H9 (cell line): Measurements from ENCODE around the gene ERC2. TPM values are rescaled to one million over a fixed set of nuclear protein-coding genes. Genes with fewer than 3 reads are reported as not detected.

Experiments used
- DNase-seq: peaks from one replicate; pipeline ENCODE4 v3.0.0-alpha.2; 2017
- H2AFZ ChIP-seq: one replicate; pipeline ENCODE4 v1.6.1; 2013; ENCODE audit warnings: mild to moderate bottlenecking, low read length, control low read depth, moderate library complexity
- H2AK5ac ChIP-seq: 2 replicates; pipeline ENCODE4 v1.6.1; 2013; ENCODE audit warnings: low read length, control low read depth, mixed read lengths; ENCODE audit not compliant: insufficient read length
- H2BK120ac ChIP-seq: one replicate; pipeline ENCODE4 v1.6.1; 2013; ENCODE audit warnings: low read depth, mild to moderate bottlenecking, low read length, control low read depth, inconsistent platforms; ENCODE audit not compliant: poor library complexity, severe bottlenecking
- H2BK12ac ChIP-seq: 2 replicates; pipeline ENCODE4 v1.6.1; 2013; ENCODE audit warnings: low read length, control low read depth, mixed read lengths, low read depth; ENCODE audit not compliant: insufficient read length
- H2BK15ac ChIP-seq: 2 replicates; pipeline ENCODE4 v1.6.1; 2013; ENCODE audit warnings: low read depth, low read length, control low read depth
- H2BK20ac ChIP-seq: one replicate; pipeline ENCODE4 v1.6.1; 2013; ENCODE audit warnings: low read depth, mild to moderate bottlenecking, low read length, control low read depth, inconsistent platforms; ENCODE audit not compliant: poor library complexity, severe bottlenecking
- H2BK5ac ChIP-seq: 2 replicates; pipeline ENCODE4 v1.6.1; 2013; ENCODE audit warnings: low read length, control low read depth, mixed read lengths; ENCODE audit not compliant: insufficient read length
- H3K14ac ChIP-seq: 2 replicates; pipeline ENCODE4 v1.6.1; 2013; ENCODE audit warnings: low read length, control low read depth; ENCODE audit not compliant: insufficient read depth
- H3K18ac ChIP-seq: 2 replicates; pipeline ENCODE4 v1.6.1; 2013; ENCODE audit warnings: low read depth, mild to moderate bottlenecking, mixed read lengths, low read length, control low read depth; ENCODE audit not compliant: insufficient read length
- H3K23ac ChIP-seq: 2 replicates; pipeline ENCODE4 v1.6.1; 2013; ENCODE audit warnings: low read length, control low read depth, mixed read lengths, low read depth; ENCODE audit not compliant: insufficient read length
- H3K23me2 ChIP-seq: 2 replicates; pipeline ENCODE4 v1.6.1; 2013; ENCODE audit warnings: low read depth, mild to moderate bottlenecking, mixed read lengths, low read length, control low read depth; ENCODE audit not compliant: insufficient read length, poor library complexity, severe bottlenecking
- H3K27ac ChIP-seq: 2 replicates; pipeline ENCODE4 v1.5.1; 2013; ENCODE audit warnings: low read length, control low read depth, mixed read lengths, low read depth; ENCODE audit not compliant: insufficient read length
- H3K27me3 ChIP-seq: 2 replicates; pipeline ENCODE4 v1.6.1; 2013; ENCODE audit warnings: low read length, control low read depth, inconsistent platforms; ENCODE audit not compliant: insufficient read depth
- H3K4ac ChIP-seq: 2 replicates; pipeline ENCODE4 v1.6.1; 2013; ENCODE audit warnings: low read depth, mild to moderate bottlenecking, control low read depth, inconsistent platforms, low read length, moderate library complexity
- H3K4me1 ChIP-seq: 2 replicates; pipeline ENCODE4 v1.6.1; 2013; ENCODE audit warnings: low read length, control low read depth, inconsistent platforms; ENCODE audit not compliant: insufficient read depth
- H3K4me2 ChIP-seq: 2 replicates; pipeline ENCODE4 v1.6.1; 2013; ENCODE audit warnings: low read length, control low read depth, mixed read lengths; ENCODE audit not compliant: insufficient read length, insufficient read depth
- H3K56ac ChIP-seq: 2 replicates; pipeline ENCODE4 v1.6.1; 2013; ENCODE audit warnings: low read depth, mild to moderate bottlenecking, mixed read lengths, low read length, control low read depth; ENCODE audit not compliant: insufficient read length
- H3K79me1 ChIP-seq: 2 replicates; pipeline ENCODE4 v1.6.1; 2013; ENCODE audit warnings: low read depth, mild to moderate bottlenecking, moderate library complexity, low read length, control low read depth, inconsistent platforms; ENCODE audit not compliant: insufficient read depth, poor library complexity, severe bottlenecking
- H3K79me2 ChIP-seq: 2 replicates; pipeline ENCODE4 v1.6.1; 2013; ENCODE audit warnings: low read length, control low read depth, inconsistent platforms; ENCODE audit not compliant: insufficient read depth
- H3K9ac ChIP-seq: 2 replicates; pipeline ENCODE4 v1.6.1; 2013; ENCODE audit warnings: low read length, control low read depth, mixed read lengths; ENCODE audit not compliant: insufficient read length; ENCODE audit errors: extremely low read depth
- H3K9me3 ChIP-seq: one replicate; pipeline ENCODE4 v1.6.1; 2013; ENCODE audit warnings: low read depth, low read length, inconsistent platforms; ENCODE audit not compliant: control insufficient read depth
- H3T11ph ChIP-seq: one replicate; pipeline ENCODE4 v1.6.1; 2013; ENCODE audit warnings: mild to moderate bottlenecking, low read length, control low read depth, inconsistent platforms
- H4K20me1 ChIP-seq: one replicate; pipeline ENCODE4 v1.6.1; 2013; ENCODE audit not compliant: control insufficient read depth, insufficient read length, insufficient read depth
- H4K5ac ChIP-seq: 2 replicates; pipeline ENCODE4 v1.6.1; 2013; ENCODE audit warnings: low read depth, mild to moderate bottlenecking, mixed read lengths, low read length, control low read depth; ENCODE audit not compliant: insufficient read length
- H4K8ac ChIP-seq: replicated peaks from 2 replicates; pipeline ENCODE4 v1.6.1; 2013; ENCODE audit warnings: low read length, control low read depth, mixed read lengths, low read depth; ENCODE audit not compliant: insufficient read length
- H4K91ac ChIP-seq: 2 replicates; pipeline ENCODE4 v1.6.1; 2013; ENCODE audit warnings: low read depth, mild to moderate bottlenecking, moderate library complexity, mixed read lengths, low read length, control low read depth; ENCODE audit not compliant: insufficient read length
- H3K27ac Mint-ChIP-seq, 3 experiments: 2 replicates in 2 of 3; 3 replicates in 1 of 3; pipeline ENCODE4 v1.8.0; 2020 to 2021; ENCODE audit warnings: mixed read lengths in 3 of 3, mild to moderate bottlenecking in 1 of 3, moderate library complexity in 1 of 3
- H3K27me3 Mint-ChIP-seq: 2 replicates; pipeline ENCODE4 v1.8.0; 2021; ENCODE audit warnings: low read depth, mild to moderate bottlenecking, moderate library complexity, mixed read lengths
- H3K36me3 Mint-ChIP-seq, 3 experiments: 2 replicates in 2 of 3; 3 replicates in 1 of 3; pipeline ENCODE4 v1.8.0; 2020 to 2021; ENCODE audit warnings: low read depth in 3 of 3, mixed read lengths in 3 of 3; ENCODE audit not compliant: insufficient read depth in 1 of 3
- H3K4me1 Mint-ChIP-seq, 2 experiments: 2 replicates each; pipeline ENCODE4 v1.8.0; 2020; ENCODE audit warnings: mixed read lengths in 2 of 2
- H3K4me3 Mint-ChIP-seq, 2 experiments: 2 replicates in 1 of 2; 3 replicates in 1 of 2; pipeline ENCODE4 v1.8.0; 2020 to 2021; ENCODE audit warnings: mild to moderate bottlenecking in 2 of 2, mixed read lengths in 2 of 2, moderate library complexity in 1 of 2
- H3K9me3 Mint-ChIP-seq, 2 experiments: 2 replicates in 1 of 2; 3 replicates in 1 of 2; pipeline ENCODE4 v1.8.0; 2020; ENCODE audit warnings: mild to moderate bottlenecking in 2 of 2, mixed read lengths in 2 of 2, moderate library complexity in 1 of 2
- CTCF ChIP-seq: fragments of 200-600 bp; sonication (generic); conservative IDR thresholded peaks from 3 replicates; pipeline ENCODE4 v1.8.0; 2021; ENCODE audit warnings: antibody characterized with exemption, mild to moderate bottlenecking
- WGBS: extraction: QIAGEN DNeasy Blood & Tissue Kit; methylation state at CpG from one replicate; pipeline ENCODE4 v1.1.7; 2013; ENCODE audit warnings: missing lambda C conversion rate, low lambda C conversion rate, mixed read lengths; ENCODE audit not compliant: insufficient read length; ENCODE audit errors: extremely low coverage; 5-methylcytosine and 5-hydroxymethylcytosine counted together
- total RNA-seq: library from RNA; stranded (reverse); gene quantifications from 2 replicates; pipeline ENCODE4 v1.2.1, GENCODE V29; 2021

Gene ERC2
- total RNA-seq, 1 experiment from 2014 or later = 15.4 TPM

GRCh38 chr3:56424885-56425284 is 43.4 kb downstream of the ERC2 start:
- H3K27ac ChIP-seq = no peak overlapping the region

More at GRCh38 chr3:56424885-56425284, 43.4 kb downstream of the ERC2 start:
- no peak overlapping the region for H3K4me3 Mint-ChIP-seq
- Histone ChIP-seq H3K79me1 (no peaks in the 10 kb centered on the region), H3T11ph (no peak overlapping the region), H3K4me1 (no peaks in the 10 kb centered on the region), H3K18ac (no peak overlapping the region), H4K5ac (no peak overlapping the region), H3K27me3 (no peaks in the 10 kb centered on the region), H2AK5ac (no peak overlapping the region), H3K14ac (no peak overlapping the region), H3K23ac (no peak overlapping the region), H2BK20ac (no peak overlapping the region), H2BK12ac (no peak overlapping the region), H2AFZ (no peak overlapping the region), H2BK120ac (no peak overlapping the region), H4K8ac (no peak overlapping the region), H3K9ac (no peak overlapping the region), H3K9me3 (no peaks in the 10 kb centered on the region), H3K79me2 (no peaks in the 10 kb centered on the region), H2BK15ac (no peak overlapping the region), H3K4ac (no peak overlapping the region), H3K56ac (no peak overlapping the region), H3K23me2 (no peaks in the 10 kb centered on the region), H4K91ac (no peak overlapping the region), H3K4me2 (no peak overlapping the region), H2BK5ac (no peak overlapping the region), H4K20me1 (no peaks in the 10 kb centered on the region)
- no peaks in the 10 kb centered on the region for H3K9me3 Mint-ChIP-seq
- no peak overlapping the region for H3K27ac Mint-ChIP-seq
- no peak for DNase-seq
- H3K27me3 Mint-ChIP-seq = no peaks in the 10 kb centered on the region
- peaks cover 8 to 16% (median 15%) of the 10 kb centered on the region in 3 experiments; a peak in 6 of 7 replicates for H3K36me3 Mint-ChIP-seq
- H3K4me1 Mint-ChIP-seq = peaks cover 4 to 9% of the 10 kb centered on the region in 2 experiments
- no peak for TF ChIP-seq CTCF
- WGBS = no CpG with 5 or more reads among the region's 3 CpGs
